Kidney (tissue), 14 donors: Measurements from ENCODE around the gene UNC93B1. TPM values are rescaled to one million over a fixed set of nuclear protein-coding genes. Genes with fewer than 3 reads are reported as not detected.

Source experiments
- DNase-seq, 5 donors: peaks; one replicate each; pipeline ENCODE4 v3.0.0-alpha.2; 2013 to 2020
- FAIRE-seq: peaks from 2 replicates; lab custom pipeline; 2012; peaks lifted over from hg19 to GRCh38; lab: Jason Lieb, UNC
- H3K27ac ChIP-seq, 2 donors: one replicate each; pipeline ENCODE4 v1.7.0; 2013; ENCODE audit warnings: low read depth in 2 of 2, low read length in 2 of 2, inconsistent platforms in 1 of 2
- H3K27me3 ChIP-seq: one replicate; pipeline ENCODE4 v1.7.1; 2013; ENCODE audit warnings: low read length, inconsistent platforms; ENCODE audit not compliant: control insufficient read depth, insufficient read depth
- H3K36me3 ChIP-seq, 3 donors: one replicate each; pipeline versions ENCODE4 v1.7.0 to v1.7.1; 2013; ENCODE audit warnings: low read length in 3 of 3, control low read depth in 1 of 3, inconsistent platforms in 1 of 3; ENCODE audit not compliant: insufficient read depth in 3 of 3, control insufficient read depth in 2 of 3
- H3K4me1 ChIP-seq, 3 donors: one replicate each; pipeline versions ENCODE4 v1.7.0 to v1.7.1; 2013; ENCODE audit warnings: low read length in 3 of 3, inconsistent platforms in 1 of 3, low read depth in 1 of 3; ENCODE audit not compliant: control insufficient read depth in 2 of 3, insufficient read depth in 2 of 3
- H3K4me3 ChIP-seq, 3 donors: one replicate each; pipeline versions ENCODE4 v1.7.0 to v1.8.1; 2013; ENCODE audit warnings: low read length in 3 of 3, control low read depth in 1 of 3, inconsistent platforms in 1 of 3
- H3K9ac ChIP-seq, 3 donors: one replicate each; pipeline versions ENCODE4 v1.7.0 to v1.7.1; 2013; ENCODE audit warnings: low read length in 3 of 3, control low read depth in 1 of 3, inconsistent platforms in 1 of 3
- H3K9me3 ChIP-seq, 3 donors: one replicate each; pipeline versions ENCODE4 v1.7.0 to v1.7.1; 2013; ENCODE audit warnings: low read length in 3 of 3, control low read depth in 1 of 3, inconsistent platforms in 1 of 3; ENCODE audit not compliant: control insufficient read depth in 2 of 3, insufficient read depth in 1 of 3
- CTCF ChIP-seq: IDR thresholded peaks from 3 replicates; pipeline ENCODE4 v1.5.1; 2012; ENCODE audit warnings: mild to moderate bottlenecking, moderate library complexity, borderline replicate concordance; ENCODE audit not compliant: insufficient read depth; ENCODE audit errors: extremely low read depth
- intact Hi-C: fragments of 100-400 bp; cut with DNase I; formaldehyde crosslinking; loops from one replicate; pipeline ENCODE4 v1.11.1; 2022
- polyA plus RNA-seq: library from polyadenylated mRNA; stranded (reverse); fragments of 350-450 nt; fragmentation: Illumina TruSeq; extraction: RNeasy Lipid Tissue Mini Kit (QIAGEN cat#74804); gene quantifications from one replicate; pipeline ENCODE4 v1.2.3, GENCODE V29; 2014; ENCODE audit warnings: low read depth, low replicate concordance; ENCODE audit not compliant: insufficient read depth
- total RNA-seq: library from RNA; stranded (reverse); fragmentation: NEBNext Ultra II Directional; extraction: Animal tissue kit (Norgen Biotek cat#: 25700); gene quantifications from one replicate; pipeline ENCODE4 v1.2.1, GENCODE V29; 2021
- donor health status: control.
- donor health status: control.
- donor health status: control.
- donor health status: control.
- donor health status: control.
- donor health status: DM: yes; HTN: yes; CAD: no.
- donor health status: Normal renal cell carcinoma (clear cell type).

Gene UNC93B1
- total and polyA plus RNA-seq, 2 donors from 2014 or later: 21.3 to 67.9 TPM

GRCh38 chr11:68043029-68043348 is 39.1 kb upstream of the UNC93B1 start:
- H3K4me3 ChIP-seq: no peak overlapping the region
- no peak overlapping the region for H3K9ac ChIP-seq
- no peaks in the 10 kb centered on the region for H3K27me3 ChIP-seq
- H3K4me1 ChIP-seq: peaks cover 0 to 16% (median 7%) of the 10 kb centered on the region in 3 donors
- no peak for DNase-seq
- no peaks in the 10 kb centered on the region for H3K36me3 ChIP-seq
- H3K9me3 ChIP-seq: no peaks in the 10 kb centered on the region
- H3K27ac ChIP-seq: no peak overlapping the region
- TF ChIP-seq CTCF: no peak
- intact Hi-C loops: no loop called here
- no peak for FAIRE-seq

- intact Hi-C loops: no loop called here
Measured at GRCh38 chr11:68042219-68043028, 38.5 kb upstream of the UNC93B1 start.

GRCh38 chr11:68041617-68042218 is 37.8 kb upstream of the UNC93B1 start:
- peaks cover 0 to 29% (median 10%) of the 10 kb centered on the region in 3 donors for H3K4me1 ChIP-seq
- no peaks in the 10 kb centered on the region for H3K27me3 ChIP-seq
- no peak for DNase-seq
- H3K9ac ChIP-seq: no peak overlapping the region
- FAIRE-seq: no peak
- intact Hi-C loops: no loop called here
- H3K27ac ChIP-seq: no peak overlapping the region
- no peak for TF ChIP-seq CTCF
- H3K4me3 ChIP-seq: no peak overlapping the region
- H3K36me3 ChIP-seq: no peaks in the 10 kb centered on the region
- no peaks in the 10 kb centered on the region for H3K9me3 ChIP-seq

More at GRCh38 chr11:68042219-68043028, 38.5 kb upstream of the UNC93B1 start:
- peak in 2 of 5 donors; percentile 50 to 76 for DNase-seq
- Histone ChIP-seq H3K4me1 (peaks cover 0 to 22% (median 10%) of the 10 kb centered on the region in 3 donors), H3K9me3 (no peaks in the 10 kb centered on the region), H3K4me3 (no peak overlapping the region), H3K27me3 (no peaks in the 10 kb centered on the region), H3K36me3 (no peaks in the 10 kb centered on the region), H3K27ac (no peak overlapping the region), H3K9ac (no peak overlapping the region)
- FAIRE-seq: no peak
- no peak for TF ChIP-seq CTCF
